Measurements from ENCODE around the gene PINLYP.
A peak's percentile ranks its signal among the peaks of the same experiment; 100 is the strongest.
"Not testable (repeated sequence)": the region's sequence is repeated elsewhere in the genome, so short reads cannot be mapped to it uniquely, and the experiment has no call there.

Gene PINLYP

DNA sequence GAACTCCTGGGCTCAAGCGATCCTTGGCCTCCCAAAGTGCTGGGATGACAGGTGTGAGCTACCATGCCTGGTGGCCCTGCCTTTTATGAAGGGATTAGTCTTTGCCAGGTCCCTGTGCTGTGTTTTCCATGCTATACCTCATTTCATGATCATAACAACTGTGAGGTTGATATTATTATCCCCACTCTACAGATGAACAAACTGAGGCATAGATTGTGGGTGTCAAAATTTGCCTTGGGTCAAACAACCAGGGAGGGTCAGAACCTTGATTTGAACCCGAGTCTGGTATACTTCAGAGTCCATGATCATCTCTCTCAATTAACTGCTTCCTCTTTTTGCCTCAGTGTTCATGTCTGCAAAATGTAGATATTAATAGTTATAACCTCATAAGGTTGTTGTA, 6.9 kb downstream of the PINLYP start:
- DNase-seq (ENCODE audit: low read depth): no peak

DNA sequence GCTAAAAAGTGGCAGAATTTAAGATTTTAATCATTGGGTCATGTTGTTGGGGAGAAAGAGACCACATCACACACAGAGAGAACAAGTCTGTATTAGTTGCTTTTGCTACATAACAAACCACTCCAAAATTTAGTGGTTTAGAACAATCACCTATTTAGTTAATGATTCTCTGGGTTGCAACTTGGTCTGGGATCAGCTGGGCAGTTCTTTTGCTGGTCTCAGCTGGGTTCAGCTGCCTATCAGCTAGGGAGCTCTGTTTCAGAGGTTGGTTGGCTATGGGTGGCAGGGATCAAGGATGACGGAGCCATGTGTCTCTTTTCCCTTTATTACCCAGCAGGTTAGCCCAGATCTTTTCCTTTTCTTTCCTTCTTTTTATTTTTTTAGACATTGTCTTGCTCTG, 8.9 kb downstream of the PINLYP start:
- no peak for DNase-seq (ENCODE audit: low read depth)

DNA sequence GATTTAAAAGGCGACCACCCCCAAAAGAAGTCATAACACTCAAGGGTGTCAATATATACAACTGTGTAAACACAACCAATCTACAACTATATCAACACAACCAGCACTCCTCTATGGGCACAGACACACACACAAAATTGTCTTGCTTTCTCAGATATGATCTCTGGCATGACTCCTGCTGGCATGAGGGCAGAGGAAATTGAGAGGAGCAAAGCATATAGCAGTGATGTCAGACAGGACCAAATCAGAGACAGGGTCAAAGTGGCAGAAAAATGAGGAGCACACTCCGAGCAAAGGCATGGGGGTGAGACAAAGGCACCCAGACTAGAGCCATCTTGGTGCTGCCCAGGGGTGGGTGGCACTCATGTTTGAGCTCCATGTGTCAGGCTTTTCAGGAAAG, 10.7 kb downstream of the PINLYP start:
- no peak for DNase-seq (ENCODE audit: low read depth)

DNA sequence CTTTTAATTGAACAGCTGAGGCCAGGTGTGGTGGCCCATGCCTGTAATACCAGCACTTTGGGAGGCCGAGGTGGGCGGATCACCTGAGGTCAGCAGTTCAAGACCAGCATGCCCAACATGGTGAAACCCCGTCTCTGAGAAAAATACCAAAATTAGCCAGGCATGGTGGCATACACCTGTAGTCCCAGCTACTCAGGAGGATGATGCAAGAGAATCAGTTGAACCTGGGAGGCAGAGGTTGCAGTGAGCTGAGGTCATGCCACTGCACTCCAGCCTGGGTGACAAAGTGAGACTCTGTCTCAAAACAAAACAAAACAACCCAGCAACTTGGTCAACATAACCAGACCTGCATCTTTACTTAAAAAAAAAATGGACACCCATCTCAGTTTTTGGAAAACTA, 11.4 kb downstream of the PINLYP start:
- not testable (repeated sequence) for DNase-seq (ENCODE audit: low read depth)

DNA sequence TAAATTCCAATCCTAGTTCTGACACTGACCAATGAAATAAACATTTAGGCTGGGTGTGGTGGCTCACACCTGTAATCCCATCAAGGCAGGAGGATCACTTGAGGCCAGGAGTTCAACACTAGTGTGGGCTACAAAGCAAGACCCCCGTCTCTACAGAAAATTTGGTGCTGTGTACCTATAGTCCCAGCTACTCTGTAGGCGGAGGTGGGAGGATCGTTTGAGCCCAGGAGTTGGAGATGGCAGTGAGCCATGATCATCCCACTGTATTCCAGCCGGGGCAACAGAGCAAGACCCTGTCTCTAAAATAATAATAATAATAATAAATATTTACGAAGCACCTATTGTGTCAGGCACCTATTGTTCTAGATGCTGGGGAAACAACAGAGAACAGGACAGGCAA, 13.7 kb downstream of the PINLYP start:
- DNase-seq (ENCODE audit: low read depth): no peak

DNA sequence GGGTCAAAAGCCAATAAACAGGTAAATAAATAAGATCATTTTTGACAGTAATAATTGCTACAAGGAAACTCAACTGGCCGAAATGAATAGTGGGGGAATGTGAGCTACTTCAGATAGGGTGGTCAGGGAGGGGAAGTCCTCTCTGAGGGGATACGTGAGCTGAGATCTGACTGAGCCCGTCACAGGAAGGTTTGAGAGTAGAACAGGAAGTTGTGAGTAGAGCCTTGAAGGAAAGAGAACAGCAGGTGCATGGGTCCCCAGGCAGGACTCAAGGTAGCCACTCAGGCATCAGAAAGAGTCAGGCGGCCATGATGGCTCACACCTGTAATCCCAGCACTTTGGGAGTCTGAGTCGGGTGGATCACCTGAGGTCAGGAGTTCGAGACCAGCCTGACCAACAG, 14.1 kb downstream of the PINLYP start:
- DNase-seq (ENCODE audit: low read depth): no peak

DNA sequence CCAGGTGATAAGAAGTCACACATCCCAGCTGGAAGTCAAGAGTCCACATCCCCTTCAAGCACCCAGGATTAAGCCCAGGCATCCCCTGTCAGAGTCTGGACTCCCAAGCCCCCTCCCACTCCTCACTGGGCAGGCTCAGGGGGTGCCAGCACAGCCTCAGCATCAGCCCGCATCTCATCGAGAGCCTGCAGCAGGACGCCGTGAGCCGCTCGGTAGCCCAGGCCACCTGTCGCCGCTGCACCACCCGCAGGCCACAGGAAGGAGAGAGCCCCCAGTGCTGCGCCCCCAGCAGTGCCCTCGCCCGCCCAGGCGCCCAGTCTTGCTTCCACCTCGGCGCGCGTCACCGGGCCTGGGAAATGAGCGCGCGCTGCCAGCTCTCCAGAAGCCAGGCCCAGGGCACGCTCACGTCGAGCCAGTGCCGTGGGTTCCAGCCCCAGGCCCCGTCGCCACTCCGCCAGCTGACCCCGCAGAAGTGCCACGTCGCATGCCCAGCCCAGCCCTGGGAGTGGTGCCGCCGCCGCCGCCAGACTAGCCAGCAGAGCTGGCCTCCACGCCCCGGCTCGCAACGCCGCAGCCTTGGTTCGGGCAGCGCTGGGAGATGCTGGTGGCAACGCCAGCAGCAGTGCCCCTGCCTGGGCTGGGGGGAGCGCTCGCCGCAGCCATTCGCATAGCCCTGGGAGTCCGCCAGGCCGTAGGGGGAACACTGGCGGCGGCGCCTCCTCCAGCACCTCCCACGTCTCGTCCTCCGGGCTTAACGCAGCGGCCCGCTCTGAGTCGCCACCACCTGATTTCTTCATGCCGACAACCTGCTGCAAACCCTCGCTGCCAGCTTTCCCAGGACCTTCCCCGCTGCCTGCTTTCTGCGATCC, 16.5 kb downstream of the PINLYP start:
- no peak for DNase-seq (ENCODE audit: low read depth)

DNA sequence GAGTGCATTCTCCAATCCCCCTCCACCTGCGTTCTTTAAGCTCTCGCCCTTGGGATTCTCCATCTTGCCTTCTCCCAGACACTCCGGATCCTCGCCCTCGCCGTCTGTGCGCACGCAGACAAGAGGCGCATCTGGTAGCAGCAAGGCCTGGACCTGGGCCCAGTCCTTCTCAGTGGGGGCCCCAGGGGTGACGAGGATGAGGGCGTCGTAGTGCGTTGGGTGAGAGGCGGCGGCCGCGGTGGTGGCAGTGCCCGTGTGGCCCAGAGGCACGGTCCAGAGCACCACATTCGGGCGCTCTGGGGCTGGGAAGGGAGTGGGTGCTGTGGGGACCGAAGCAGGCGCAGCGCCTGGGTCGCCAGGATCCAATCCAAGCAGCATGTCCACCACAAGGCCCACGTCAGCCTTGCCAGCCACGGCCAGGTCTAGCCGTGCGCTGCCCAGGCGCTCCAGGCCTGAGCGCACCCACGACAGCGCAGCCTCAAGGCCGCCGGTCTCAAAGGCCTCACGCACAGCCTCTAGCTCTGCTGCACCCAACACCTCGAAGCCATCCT, 17.3 kb downstream of the PINLYP start:
- no peak for DNase-seq (ENCODE audit: low read depth)

DNA sequence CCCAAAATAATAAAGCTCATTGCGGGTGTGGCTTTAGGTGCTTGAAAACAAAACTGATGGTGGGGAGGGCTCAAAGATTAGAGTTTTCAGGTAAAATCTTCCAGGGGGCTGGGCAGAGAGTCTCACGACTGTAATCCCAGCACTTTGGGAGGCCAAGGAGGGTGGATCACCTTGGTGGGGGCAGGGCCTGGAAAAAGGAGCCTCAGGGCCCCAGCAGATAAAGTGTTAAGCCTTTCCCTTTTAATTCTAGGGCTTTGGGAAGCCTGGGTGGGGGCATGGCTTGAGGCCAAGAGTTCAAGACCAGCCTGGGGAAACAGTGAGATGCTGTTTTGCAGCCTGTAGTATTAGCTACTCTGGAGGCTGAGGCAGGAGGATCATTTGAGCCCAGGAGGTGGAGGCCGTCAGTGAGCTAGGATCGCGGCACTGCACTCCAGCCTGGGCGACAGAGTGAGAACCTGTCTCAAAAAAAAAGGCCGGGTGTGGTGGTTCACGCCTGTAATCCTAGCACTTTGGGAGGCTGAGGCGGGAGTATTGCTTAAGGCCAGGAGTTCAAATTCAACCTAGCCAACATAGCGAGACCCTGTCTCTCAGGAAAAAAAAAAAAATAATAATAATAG, 18.6 kb downstream of the PINLYP start:
- DNase-seq (ENCODE audit: low read depth): no peak

DNA sequence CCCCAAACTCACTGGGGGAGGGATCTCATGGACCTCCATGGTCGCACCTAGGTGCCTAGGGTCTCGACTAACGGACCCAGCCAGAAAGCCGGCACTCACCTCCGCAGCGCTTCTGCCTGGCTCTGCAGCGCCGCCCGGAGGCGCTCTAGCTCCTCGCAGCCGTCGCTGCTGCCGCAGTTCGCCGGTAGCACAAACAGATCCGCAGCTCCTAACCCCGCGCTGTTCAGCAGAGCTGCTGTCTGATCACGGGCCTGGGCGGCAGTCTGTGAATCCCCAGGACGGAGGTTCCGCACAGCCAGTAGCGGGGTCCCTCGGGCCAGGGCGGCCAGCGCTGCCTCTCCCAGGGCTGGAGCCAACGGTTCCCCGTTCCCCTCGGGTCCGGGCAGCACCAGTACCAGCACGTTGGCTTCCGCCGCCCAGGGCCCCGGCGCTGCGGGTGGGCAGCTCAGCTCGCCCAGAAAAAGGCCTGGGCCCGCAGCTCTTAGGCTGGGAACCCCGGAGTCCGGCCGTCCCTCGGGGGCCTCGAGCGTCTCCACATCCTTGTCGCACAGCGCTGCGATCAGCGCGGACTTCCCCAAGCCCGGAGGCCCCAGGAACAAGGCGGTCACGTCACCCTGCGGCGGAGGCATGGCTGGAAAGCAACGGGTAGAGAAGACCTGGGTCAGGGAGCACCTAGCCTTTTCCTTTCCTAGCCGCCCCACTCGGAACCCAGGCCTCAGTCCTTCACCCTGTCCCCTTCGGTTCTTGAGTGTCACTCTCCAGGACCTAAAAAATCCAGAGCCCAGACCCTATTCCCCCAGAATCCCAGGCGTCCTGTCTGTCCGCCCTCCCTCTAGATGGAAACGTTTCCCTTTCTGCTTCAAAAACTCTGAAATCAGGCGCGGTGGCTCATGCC, 19.4 kb downstream of the PINLYP start:
- peak; percentile 57 for DNase-seq (ENCODE audit: low read depth)

DNA sequence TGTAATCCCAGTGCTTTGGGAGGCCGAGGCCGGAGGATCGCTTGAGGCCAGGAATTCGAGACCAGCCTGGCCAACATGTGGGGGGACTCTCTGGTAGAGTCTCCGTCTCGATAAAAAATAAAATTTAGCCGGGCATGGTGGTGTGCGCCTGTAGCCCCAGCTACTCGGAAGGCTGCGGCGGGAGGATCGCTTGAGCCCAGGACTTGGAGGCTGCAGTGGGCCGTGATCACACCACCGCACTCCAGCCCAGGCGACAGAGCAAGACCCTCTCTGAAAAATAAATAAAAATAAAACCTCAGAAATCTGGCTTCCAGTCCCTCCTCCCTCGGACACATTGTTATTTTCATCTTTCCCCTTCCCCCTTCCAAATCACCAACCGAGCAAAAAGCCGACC, 20.0 kb downstream of the PINLYP start:
- DNase-seq (ENCODE audit: low read depth): no peak

DNA sequence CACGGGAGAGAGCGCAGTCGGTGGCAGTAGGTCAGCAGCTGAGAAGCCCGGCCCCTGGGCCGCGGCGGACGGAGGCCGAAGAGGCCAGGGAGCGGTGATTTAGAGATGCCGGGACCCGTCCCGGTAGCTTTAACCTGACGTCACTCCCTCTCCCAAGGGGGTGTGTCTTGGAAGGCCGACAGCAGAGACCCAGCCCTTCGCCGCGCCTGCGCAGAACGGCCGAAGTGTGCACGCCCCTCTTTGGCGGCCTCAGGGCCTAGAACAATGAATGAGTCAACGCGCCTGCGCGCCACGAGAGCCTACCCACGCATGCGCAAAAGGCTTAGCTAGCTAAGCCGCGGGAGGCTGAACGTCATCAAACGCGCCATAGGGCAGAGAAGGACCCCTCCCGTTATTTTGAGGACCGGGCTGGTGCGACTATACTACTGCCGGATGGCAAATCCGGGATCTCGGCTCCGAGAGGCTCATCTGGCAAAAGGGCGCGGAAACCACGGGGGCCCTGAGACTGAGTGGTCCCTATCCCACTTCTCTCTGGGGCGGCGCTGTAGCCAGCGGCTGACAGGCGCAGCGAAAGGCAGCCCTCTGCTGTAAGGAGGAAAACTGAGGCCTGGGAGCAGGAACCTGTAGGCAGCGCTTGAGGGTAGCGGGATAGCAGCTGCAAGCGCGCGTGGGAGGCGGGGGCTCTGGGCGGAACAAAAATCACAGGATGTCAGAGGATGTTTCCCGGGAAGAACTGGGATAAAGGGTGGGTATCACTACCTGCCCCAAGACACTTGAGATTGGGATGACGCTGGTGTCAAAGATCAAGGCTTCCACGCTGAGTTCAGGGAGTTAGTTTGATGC, 20.6 kb downstream of the PINLYP start, which contains the start of the genes IRGQ and ZNF576:
TSS of gene IRGQ (minus strand) at position 136 of the 843 bp plus-strand sequence. CDS start 796 bp downstream, outside the sequence.
TSS of gene ZNF576 (plus strand) at position 597 of the 843 bp plus-strand sequence. CDS start 514 bp downstream, outside the sequence.
- DNase-seq (ENCODE audit: low read depth): peak; percentile 100

DNA sequence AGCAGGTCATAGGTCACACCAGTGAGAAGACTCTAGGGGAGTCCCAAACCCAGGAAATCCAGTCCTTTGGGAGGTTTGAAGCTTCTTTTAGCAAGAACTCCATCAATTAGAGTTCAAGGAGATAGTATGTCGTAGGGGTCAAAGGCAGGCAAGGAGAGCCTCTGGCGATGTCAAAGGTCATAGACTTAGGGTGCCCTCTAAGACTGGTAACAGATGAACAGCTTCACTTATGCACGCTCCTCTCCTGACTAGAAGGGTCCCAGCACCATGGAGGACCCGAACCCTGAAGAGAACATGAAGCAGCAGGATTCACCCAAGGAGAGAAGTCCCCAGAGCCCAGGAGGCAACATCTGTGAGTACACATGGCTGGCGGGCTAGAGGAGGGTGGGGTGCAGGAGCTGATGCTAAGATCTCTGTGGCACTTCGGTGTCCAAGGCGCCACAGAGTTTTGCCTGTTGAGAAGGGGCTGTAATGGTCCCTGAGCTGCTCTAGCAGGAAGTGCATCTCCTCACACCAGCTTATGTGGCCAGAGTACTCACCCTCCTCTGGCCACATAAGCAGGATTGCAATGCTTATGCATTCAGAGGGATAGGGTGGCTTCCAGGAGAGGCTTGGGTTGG, 21.4 kb downstream of the PINLYP start:
- DNase-seq (ENCODE audit: low read depth): no peak

DNA sequence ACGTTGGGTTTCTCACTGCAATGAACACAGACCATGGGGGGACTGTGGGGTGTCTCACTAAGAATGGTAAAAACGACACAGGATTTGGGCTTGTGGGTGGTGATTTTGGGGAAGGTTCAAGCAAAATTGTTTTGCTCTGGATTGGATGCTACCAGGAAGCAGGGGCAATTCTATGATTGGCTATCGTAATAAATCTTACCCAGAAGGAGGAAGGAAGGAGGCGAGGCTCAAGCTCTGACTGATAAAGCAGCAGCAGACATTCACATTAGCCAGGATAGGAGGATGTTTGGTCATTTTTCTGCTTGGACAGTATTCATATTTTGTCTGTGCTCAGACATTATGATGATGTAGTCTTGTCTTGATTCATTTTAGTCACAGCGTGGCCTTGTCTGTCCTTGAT, 22.3 kb downstream of the PINLYP start:
- no peak for DNase-seq (ENCODE audit: low read depth)

DNA sequence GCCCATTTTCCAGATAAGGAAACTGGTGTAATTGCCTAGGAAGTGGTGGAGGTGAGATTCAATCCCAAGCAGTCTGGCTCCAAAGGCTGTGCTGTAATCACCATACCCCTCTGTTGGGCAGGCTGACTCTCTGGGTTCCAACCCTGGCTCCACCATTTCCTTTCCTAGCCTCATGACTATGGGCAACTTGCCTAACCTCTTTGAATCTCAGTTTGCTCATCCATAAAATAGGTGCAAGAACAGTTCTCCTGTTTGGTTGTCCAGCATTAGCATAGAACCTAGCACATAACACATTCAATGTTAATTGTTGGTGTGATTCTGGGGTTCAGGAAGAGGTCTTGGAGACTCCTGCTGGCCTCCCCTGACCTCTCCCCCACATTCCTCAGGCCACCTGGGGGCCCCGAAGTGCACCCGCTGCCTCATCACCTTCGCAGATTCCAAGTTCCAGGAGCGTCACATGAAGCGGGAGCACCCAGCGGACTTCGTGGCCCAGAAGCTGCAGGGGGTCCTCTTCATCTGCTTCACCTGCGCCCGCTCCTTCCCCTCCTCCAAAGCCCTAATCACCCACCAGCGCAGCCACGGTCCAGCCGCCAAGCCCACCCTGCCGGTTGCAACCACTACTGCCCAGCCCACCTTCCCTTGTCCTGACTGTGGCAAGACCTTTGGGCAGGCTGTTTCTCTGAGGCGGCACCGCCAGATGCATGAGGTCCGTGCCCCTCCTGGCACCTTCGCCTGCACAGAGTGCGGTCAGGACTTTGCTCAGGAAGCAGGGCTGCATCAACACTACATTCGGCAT, 23.0 kb downstream of the PINLYP start:
- DNase-seq (ENCODE audit: low read depth): no peak

DNA sequence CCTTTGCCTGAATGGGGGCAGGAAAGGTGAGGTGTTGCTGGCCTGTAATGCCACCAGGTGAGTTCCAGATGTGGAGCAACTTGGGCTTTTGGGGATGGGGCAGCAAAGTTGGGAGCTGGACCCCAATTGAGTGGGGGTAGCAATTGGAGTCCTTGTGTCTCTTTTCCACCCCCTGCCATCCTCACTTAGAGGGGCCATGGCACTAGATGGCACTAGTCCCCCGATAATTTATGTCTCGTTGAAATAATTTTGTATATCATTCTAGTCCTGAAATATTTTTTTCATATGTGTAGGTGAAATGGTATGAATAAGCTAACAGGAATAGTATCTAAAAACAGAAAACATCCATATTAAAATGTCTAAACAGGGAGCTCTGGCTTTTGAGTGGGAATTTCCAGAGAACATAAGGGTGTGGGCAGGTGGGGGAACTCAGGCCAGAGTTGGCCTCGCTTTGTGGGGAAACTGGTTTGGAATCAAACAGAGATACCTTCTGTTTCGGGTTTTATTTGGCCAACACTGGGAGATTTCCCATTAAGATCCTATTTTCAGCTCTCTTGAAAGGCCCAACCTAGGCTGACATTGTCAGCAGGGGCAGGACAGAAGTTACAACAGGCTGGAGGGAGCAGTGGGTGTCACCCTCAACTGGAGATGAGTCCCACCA, 24.2 kb downstream of the PINLYP start:
- no peak for DNase-seq (ENCODE audit: low read depth)

DNA sequence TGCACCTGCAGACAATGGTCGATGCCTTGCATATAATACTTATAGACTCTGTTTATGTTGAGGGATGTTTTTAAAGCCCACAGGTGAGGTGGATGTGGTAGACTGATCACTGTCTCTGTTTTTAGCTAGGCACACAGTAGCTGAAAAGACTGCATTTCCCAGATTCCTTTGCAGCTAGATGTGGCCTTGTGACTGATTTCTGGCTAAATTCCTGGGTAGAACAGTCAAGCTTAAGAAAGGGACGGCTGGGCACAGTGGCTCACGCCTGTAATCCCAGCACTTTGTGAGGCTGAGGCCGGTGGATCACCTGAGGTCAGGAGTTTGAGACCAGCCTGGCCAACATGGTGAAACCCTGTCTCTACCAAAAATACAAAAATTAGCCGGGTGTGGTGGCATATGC, 24.7 kb downstream of the PINLYP start:
- DNase-seq (ENCODE audit: low read depth): not testable (repeated sequence)

DNA sequence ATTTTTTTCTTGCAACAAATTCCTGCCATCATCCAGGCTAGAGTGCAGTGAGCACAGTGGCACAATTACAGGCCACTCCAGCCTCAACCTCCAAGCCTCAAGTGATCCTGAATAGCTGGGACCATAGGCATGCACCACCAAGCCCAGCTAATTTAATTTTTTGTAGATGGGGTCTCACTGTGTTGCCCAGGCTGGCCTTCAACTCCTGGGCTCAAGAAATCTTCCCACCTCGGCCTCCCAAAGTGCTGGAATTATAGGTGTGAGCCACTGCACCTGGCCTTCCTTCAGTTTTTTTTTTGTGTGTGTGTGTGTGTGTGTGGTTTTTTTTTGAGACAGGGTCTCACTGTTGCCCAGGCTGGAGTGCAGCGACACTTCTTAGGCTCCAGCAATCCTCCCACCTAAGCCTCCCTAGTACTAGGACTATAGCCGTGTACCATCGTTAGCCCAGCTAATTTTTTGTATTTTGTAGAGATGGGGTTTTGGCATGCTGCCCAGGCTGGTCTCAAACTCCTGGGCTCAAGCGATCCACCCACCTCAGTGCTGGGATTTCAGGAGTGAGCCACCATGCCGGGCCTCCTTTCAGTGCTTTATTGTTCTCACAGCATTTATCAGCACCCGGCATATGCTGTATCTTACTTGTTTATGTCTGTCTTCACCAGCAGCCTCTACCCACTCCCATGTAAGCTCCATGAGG, 30.4 kb downstream of the PINLYP start:
- no peak for DNase-seq (ENCODE audit: low read depth)
